Fibroblast of skin of back (primary cell): ENCODE results near the gene FBXL19.

Source experiments
- DNase-seq: peaks from one replicate; pipeline ENCODE4 v3.0.0-alpha.2; 2013

FBXL19 gene

GRCh38 chr16:30990105-30990504 is 66.7 kb downstream of the FBXL19 start:
- no peak for DNase-seq

- DNase-seq: no peak
Measured at GRCh38 chr16:30991052-30991451, 67.7 kb downstream of the FBXL19 start.

GRCh38 chr16:30992276-30992780 is 69.0 kb downstream of the FBXL19 start:
- DNase-seq: no peak

- DNase-seq: no peak
Measured at GRCh38 chr16:30992931-30993816, 69.8 kb downstream of the FBXL19 start.

GRCh38 chr16:30995927-30996323 is 72.6 kb downstream of the FBXL19 start:
- DNase-seq: no peak

- DNase-seq: no peak
Measured at GRCh38 chr16:30996324-30996984, 73.1 kb downstream of the FBXL19 start.

GRCh38 chr16:30996985-30997724 is 73.8 kb downstream of the FBXL19 start:
- DNase-seq: peak; percentile 69

- peak; percentile 89 for DNase-seq
Measured at GRCh38 chr16:30997725-30998711, 74.6 kb downstream of the FBXL19 start.
